KG1 (cell line): ENCODE data around the gene ZNF516.

Experiments used
- DNase-seq: peaks from one replicate; lab custom pipeline; 2025; lab: John Stamatoyannopoulos, UW

The ZNF516 gene

DNA sequence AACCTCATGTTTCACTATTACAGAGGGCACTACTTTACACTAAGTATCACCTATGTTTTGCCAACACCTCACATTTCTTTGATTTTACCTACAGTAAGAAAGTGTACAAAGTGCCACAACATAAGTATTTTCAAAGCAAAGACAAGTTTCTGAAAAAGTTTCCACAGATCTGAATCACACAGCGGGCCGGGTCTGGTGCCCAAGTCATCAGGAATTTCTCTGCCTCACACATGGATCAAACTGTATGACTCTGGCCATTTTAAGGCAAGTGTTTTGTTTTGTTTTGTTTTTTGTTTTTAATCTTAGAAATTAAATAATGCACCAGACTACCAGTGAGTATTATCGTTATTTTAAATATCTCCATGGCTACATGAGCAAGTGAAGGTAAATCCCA, 73.4 kb downstream of the ZNF516 start:
- DNase-seq, result no peak

DNA sequence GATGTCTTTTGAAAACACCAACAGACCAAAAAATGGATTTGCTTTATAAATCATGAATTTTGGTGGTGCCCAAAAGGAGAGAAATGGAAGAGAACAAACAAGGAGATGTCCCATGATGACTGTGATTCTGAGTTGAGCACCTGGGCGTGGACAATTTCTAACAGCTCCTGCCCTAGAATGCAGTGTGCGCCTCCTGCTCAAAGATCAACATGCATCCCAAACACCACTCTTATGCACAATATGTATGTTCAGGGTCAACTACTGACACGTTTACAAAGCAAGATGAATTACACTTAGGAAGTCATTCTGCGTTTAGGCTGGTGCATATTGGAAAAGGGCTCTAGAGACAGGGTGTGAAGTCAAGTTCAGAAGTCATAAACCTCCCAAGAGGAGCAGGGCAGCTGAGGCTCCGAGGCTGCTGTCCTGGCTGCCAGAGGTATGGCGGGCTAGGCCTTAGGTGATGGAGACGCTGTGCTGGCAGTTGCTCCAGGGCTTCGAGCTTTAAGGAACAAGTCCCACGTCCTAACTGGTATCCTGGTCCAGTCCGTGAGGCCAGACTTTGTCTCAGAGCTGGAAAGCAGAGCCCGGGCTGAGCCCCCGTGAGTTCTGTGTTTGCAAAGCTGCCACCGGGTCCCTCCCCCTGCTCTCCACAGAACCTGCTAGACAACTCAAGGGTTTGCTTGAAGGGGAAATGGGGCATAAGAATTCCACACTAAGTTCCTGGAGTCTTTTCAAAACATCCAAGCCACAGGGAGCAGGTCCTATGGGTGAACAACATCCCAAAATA, 74.0 kb downstream of the ZNF516 start:
- no peak for DNase-seq

DNA sequence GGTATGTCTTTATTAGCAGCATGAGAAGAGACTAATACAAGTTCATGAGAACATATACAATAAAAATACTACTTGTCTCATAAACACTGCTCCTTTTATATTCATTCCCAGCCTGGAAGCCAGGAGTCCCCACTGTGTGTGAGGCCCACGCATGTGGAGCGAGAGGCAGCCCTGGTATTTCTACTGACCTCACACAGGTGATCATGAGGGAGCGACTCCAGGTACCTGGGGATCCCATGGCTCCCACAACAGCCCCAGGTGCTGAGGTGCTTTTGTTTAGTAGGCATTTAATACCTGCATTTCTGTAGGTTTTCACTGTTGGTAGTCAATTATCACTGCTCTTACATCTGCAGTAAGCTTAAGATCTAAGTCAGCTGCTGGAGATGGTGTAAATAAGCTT, 75.2 kb downstream of the ZNF516 start:
- DNase-seq, result no peak

DNA sequence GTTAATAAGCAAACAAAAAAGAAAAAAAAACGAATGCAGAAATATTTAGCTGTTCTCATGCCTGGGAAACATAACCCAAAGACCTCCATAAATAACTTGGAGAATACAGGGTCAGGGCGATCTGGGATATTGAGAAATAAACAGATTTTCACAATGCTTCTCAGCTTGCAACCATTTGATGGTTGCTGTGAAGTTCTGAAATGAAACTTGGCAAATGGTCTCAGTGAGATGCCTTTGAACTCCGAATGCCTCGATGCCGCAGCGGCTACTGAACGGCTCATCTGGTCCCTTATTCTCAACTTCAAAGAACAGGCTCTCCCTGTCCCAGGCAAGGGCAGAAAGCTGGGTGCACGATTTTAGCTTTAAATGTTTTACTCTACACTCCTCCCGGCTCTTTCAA, 78.1 kb downstream of the ZNF516 start:
- DNase-seq, result no peak

GRCh38 chr18:76414936-76415621, 80.0 kb downstream of the ZNF516 start:
- no peak for DNase-seq

DNA sequence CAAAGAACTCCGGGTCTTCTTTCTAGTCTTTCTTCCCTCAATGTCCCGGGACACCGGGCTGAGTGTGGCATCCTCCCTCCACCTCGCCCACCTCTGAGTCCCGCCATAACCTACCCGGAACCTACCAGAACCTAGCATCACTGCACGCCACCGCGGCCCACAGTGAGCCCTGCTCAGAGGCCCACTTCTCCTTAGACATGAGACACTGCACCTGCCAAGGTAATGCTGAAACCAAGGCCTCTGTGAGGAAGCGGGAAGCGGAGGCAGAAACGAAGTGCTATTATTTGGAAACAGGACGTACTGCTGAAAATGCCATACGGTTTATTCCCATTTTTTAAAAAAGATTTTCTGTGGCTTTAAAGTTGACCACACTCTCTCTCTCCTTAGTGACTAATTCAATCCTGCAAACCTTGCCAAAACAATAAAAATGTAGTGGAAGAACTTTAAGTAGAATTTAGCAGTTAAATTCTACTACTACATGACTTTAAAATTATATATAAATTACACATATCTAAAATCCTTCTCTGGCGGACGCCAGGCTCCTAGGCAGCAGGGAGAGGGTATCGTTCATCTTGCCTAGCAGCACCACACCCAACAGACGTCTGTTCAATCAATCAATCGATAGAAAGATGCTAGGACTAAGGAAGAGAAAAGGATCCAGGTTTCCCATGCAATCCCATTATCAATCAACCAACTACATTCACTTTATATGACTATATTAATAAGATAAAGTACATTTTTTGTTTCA, 82.0 kb downstream of the ZNF516 start:
- no peak for DNase-seq

DNA sequence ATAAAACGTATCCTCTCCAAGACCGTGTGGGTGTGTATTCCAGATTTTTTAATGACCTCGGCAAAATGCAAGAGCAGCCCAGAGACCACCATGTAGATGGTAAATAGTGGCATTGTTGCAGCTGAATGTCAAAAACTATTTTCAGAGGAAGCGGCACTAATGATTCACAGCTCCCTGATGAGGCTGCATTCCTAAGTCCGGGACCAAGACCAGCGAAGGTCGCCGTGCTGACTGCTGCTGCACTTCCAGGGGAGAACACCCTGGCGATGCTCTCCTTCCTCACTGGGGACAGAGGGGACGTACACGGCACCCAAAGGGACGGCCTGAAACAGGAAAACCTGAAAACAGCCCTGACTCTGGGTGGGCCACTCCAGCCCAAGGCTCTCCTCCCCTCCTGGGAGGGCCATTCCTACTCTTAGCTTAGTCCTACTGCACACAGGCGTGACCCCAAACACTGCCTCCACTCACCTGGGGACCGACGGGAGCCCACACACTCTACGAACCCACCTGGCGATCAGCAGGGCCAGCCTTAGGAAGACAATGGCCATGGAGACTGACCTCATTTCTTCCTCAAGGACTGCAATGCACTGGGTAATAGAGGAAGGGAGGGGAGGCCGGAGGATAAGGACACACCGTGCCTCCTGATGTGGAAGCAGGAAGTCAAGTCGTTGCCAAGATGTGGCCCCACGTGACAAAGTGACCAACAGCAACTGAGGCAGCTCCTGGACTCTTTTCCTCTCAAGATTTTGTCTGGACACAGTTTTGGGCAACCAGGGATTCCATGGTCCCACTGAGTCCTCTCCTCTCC, 82.8 kb downstream of the ZNF516 start:
- no peak for DNase-seq

- DNase-seq, result no peak
Observed at GRCh38 chr18:76410660-76411417, 84.2 kb downstream of the ZNF516 start.

GRCh38 chr18:76410033-76410432, 85.0 kb downstream of the ZNF516 start:
- no peak for DNase-seq

- no peak for DNase-seq
Observed at GRCh38 chr18:76408480-76409067, 86.5 kb downstream of the ZNF516 start.

DNA sequence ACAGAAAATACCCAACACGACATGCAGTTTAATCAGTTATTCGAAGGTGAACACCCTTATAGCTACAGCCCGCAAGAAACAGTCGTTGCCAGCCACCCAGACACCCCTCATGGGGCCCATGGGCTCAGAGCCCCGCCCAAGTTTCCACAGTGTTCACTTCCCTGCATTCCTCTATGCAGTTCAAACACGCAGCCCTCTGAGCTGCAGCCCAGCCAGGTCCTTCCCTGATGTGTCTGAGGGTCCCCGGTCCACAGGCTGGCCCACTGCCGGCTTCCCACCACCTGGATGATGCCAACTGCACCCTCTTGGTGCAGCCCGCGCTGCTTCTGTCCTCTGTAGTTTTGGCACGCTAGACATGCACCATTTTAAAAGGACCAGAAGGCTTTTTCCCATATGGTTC, 87.4 kb downstream of the ZNF516 start:
- no peak for DNase-seq

DNA sequence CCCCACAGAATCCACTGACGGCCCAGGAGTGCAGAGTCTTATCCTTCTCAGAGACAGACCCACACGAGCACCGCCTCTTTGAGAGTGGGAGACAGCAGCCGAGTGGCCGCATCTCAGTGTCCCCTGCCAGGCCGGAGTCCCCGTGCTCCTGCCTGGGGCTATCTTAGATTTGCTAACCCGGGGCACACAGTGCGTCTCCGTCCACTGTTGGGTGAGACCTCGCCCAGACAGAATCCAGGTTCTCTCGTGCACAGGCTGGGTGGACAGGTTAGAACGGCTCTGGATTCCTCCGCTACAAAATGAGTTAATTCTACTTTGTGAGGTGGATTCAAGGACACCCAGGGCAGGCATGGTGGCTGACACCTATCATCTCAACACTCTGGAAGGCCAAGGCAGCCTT, 88.3 kb downstream of the ZNF516 start:
- DNase-seq, result no peak

DNA sequence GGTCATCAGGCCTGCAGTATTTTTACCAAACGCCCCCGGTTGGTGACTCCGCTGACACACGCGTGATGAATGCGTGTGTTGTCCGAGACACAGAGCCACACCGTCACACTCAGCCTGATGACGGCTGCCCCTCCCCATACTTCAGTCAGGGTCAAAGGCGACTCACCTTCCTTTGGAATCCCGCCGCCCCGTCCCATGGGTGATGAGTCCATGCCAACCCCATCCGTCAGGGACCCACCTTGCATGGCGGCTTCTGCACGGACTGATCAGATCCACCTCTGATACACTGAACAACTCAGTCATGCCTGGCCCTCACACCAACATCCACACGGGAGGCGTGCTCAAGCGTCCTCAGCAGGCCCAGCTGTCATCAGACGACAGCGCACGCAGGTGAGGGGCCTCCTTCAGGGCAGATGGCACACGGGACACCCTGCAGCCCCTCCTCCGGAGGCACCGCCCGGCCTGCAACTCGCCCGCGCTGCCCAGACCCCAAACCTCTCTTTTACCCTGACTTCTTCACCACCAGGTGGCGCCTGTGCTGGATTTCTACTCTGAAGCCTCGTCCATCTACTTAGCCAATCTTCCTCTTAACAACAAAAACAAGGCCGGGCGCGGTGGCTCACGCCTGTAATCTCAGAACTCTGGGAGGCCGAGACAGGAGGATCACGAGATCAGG, 89.2 kb downstream of the ZNF516 start:
- DNase-seq, result no peak

DNA sequence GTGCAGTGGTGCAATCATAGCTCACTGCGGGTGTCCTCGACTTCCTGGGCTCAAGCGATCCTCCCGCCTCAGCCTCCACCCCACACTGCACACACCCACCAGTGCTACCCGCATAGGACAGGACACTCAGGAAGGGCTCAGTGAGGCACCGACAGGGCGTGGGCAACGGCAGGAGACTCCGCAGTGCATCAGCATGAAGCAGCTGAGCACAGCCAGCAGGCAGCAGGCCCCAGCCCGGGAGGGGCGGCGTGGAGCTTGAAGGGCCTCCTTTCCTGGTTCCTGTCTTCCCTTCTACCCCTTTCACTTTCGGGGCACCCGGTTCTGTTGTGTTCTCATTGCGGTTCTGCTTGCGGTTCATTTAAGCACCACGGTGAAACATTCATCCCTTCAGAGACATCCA, 89.8 kb downstream of the ZNF516 start:
- DNase-seq, result no peak

DNA sequence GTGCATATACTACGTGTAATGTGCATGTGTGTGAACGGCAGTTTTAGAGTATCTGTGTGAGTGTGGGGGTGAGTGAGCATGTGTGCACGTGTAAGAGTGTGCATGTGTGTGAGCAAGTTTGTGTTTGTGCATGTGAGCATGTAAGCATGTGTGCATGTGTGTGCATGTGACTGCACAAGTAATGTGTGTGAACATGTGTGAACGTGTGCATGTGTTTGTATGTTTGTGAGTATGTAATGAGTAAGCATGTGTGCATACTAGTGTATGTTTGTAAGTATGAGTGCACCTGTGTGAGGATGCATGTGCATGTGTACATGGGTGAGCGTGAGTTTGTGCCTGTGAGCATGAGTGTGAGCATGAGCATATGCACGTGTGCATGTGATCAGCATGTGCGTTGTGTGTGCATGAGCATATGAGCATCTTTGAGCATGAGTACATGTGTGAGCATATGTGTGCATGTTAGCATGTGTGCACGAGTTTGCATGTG, 90.7 kb downstream of the ZNF516 start:
- DNase-seq, result no peak

DNA sequence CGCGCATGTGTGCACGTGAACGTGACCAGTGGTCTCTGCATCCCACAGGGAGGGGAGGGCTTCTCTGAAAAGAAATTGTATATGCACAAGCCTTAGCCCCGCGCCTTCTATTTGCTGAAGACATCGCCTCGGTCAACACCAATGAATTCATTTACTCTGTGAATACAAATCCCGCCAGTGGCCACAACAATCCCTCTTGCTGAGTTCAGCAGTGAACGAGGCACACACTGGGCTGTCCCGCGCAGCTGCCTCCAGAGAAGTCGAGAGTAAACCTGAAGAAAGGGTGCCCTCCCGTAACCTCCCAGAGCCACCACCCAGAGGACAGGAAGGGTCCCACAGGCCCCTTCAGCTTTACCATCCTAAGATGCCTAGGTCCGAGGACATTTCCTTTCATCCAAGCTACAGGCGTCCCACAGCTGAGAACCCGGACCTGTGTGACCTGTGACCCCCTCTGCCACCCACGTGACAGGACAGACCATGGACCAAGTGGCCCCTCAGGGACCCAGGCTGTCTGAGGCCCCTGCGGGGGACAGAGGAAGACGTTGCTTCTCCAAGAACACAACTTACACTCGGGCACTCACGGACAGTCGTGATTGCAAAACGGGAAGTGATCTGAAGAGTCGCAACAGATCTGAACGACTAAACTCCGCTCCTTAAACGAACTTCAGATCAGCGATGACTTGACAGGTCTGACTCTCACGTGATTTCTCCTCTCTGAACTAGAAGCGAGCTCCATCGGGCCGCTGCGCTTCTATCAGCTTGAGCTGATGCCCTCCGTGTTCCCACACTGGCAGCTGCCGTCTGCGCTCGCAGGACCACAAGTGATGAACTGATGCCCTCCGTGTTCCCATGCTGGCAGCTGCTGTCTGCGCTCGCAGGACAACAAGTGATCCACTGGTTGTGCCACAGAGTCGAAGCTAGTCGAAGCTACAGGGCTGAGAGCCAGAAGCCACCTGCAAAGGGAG, 92.7 kb downstream of the ZNF516 start:
- DNase-seq, result no peak

DNA sequence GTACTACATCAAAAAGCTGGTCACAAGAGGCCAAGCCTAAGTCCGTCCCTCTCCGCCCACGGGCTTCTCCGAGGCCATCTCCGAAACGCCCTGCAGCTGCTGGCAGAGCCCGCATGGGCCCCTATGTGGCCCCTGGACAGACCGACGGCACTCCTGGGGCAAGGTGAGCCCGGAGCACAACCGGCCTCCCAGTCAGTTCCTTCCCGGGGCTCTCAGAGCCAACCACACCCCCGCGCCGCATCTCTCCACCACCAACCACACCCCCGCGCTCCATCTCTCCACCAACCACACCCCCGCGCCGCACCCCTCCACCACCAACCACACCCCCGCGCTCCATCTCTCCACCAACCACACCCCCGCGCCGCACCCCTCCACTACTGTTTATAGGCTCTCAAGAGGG, 93.5 kb downstream of the ZNF516 start:
- DNase-seq, result no peak

DNA sequence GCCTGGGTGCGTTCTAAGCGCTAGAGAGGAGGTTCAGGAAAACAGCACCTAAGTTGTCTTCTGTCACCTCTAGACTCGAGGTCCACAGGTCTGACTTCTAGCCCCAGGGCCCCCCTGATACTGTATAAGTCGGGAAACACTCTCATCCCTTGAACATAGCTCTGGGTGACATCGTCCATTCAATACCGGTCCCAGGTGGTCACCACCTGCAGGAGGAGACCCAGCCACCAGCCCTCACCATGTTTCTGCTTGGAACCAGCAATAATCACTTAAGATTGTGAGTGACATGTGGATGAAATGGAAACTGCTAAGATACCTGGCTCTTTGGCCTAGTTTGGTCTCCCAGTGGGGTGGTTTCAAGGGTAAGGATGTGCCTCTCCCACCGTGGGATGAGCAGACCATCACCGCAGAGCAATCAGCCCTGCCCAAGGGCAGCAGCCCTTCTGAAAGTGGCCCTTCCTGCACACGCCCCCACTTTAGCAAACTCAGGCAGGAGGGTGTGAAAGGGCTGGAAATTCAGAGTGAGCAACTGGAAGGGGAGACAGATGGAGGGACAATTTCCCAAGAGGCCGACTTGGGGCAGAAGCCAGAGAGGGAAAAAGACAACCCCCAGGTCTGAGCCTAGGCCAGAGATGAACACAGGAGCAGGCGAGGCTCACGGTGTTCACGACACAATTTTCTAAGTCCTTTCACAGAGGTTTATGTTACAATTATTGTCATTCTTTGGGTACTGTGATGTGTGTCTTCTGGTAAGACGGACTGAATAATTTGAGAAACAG, 95.2 kb downstream of the ZNF516 start:
- DNase-seq, result no peak
